BJ (cell line): ENCODE results near the gene MOB1A. TPM values are rescaled to one million over a fixed set of nuclear protein-coding genes. Genes with fewer than 3 reads are reported as not detected.

Experiments
- CTCF ChIA-PET: fragments of 350-600 bp; formaldehyde crosslinking; extraction: SDS; loops from one replicate; lab custom pipeline; 2021; ENCODE audit warnings: antibody characterized with exemption, inconsistent platforms; lab: Yijun Ruan, JAX
- POLR2A ChIA-PET: fragments of 300-600 bp; sonication (Branson Sonifier 250); formaldehyde crosslinking; extraction: SDS; loops from one replicate; lab custom pipeline; 2021; ENCODE audit warnings: antibody characterized with exemption; lab: Charles Lee
- DNase-seq: peaks from one replicate; pipeline ENCODE4 v3.0.0-alpha.2; 2011; ENCODE audit warnings: low read depth
- H3K27me3 ChIP-seq: 2 replicates; pipeline ENCODE4 v1.6.0; 2011; ENCODE audit warnings: low read length; ENCODE audit not compliant: control insufficient read depth, insufficient read depth
- H3K36me3 ChIP-seq: 2 replicates; pipeline ENCODE4 v1.5.1; 2011; ENCODE audit warnings: low read length; ENCODE audit not compliant: control insufficient read depth, insufficient read depth
- H3K4me3 ChIP-seq: 2 replicates; pipeline ENCODE4 v1.5.1; 2011; ENCODE audit warnings: low read depth, mild to moderate bottlenecking, control low read depth, low read length
- CTCF ChIP-seq: IDR thresholded peaks from 2 replicates; pipeline ENCODE4 v1.5.1; 2011; ENCODE audit warnings: low read depth, mild to moderate bottlenecking, control low read depth, inconsistent platforms, low read length, moderate library complexity; ENCODE audit not compliant: insufficient read depth
- polyA plus RNA-seq: library from polyadenylated mRNA; depleted of rRNA; stranded (reverse); fragments of >200 nt; gene quantifications from 2 replicates; pipeline ENCODE4 v1.2.3, GENCODE V29; 2011; rRNA removed

The MOB1A gene
- polyA plus RNA-seq, 1 experiment = 19.1 TPM

GRCh38 chr2:74107071-74107470 lies 71.6 kb downstream of the MOB1A start:
- Histone ChIP-seq H3K4me3 (no peak overlapping the region), H3K27me3 (no peaks in the 10 kb centered on the region), H3K36me3 (no peaks in the 10 kb centered on the region; the same call in none of the 2 replicates)
- ChIA-PET POLR2A (no interaction called here), CTCF (interaction anchor here (1.2 to 1.3 kb wide), 2 partner anchors 9 to 280 kb away, joined by 3 to 4 read pairs; no protein-coding TSS in a partner anchor)
- no peak for DNase-seq
- TF ChIP-seq CTCF = no peak

- Histone ChIP-seq H3K4me3 (no peak overlapping the region), H3K27me3 (no peaks in the 10 kb centered on the region), H3K36me3 (peaks cover 12% of the 10 kb centered on the region)
- no peak for TF ChIP-seq CTCF
- no peak for DNase-seq
- ChIA-PET CTCF (interaction anchor here (0.6 to 2.3 kb wide), 4 partner anchors 10 to 282 kb away, joined by 3 to 11 read pairs (median 4); no protein-coding TSS in a partner anchor), POLR2A (no interaction called here)
Measured at GRCh38 chr2:74105413-74105812, 73.3 kb downstream of the MOB1A start.

GRCh38 chr2:74104839-74105238 lies 73.8 kb downstream of the MOB1A start:
- no peak for DNase-seq
- no peaks in the 10 kb centered on the region for H3K27me3 ChIP-seq
- H3K36me3 ChIP-seq = peaks cover 17% of the 10 kb centered on the region
- CTCF ChIA-PET = interaction anchor here (0.6 to 2.3 kb wide), 5 partner anchors 10 to 416 kb away, joined by 3 to 11 read pairs (median 4); no protein-coding TSS in a partner anchor
- TF ChIP-seq CTCF = peak; percentile 24; the same call in 1 of the 2 replicates
- POLR2A ChIA-PET = no interaction called here
- no peak overlapping the region for H3K4me3 ChIP-seq

GRCh38 chr2:74103763-74104162 lies 74.9 kb downstream of the MOB1A start:
- POLR2A ChIA-PET = no interaction called here
- CTCF ChIA-PET = interaction anchor here (1.0 to 2.3 kb wide), 4 partner anchors 11 to 280 kb away, joined by 3 to 11 read pairs (median 4); no protein-coding TSS in a partner anchor

More at GRCh38 chr2:74103763-74104162, 74.9 kb downstream of the MOB1A start:
- H3K27me3 ChIP-seq = no peaks in the 10 kb centered on the region
- TF ChIP-seq CTCF = no peak
- peaks cover 25% of the 10 kb centered on the region for H3K36me3 ChIP-seq
- no peak for DNase-seq
- no peak overlapping the region for H3K4me3 ChIP-seq

Other genes starting within 250 kb of the MOB1A start
- gene TET3, start 194.0 kb downstream of the MOB1A start, polyA plus RNA-seq = 2.1 and 2.6 TPM in 2 replicates
- gene BOLA3, start 31.0 kb downstream of the MOB1A start, polyA plus RNA-seq = 11.4 and 35.9 TPM in 2 replicates
- gene MTHFD2, start 19.7 kb upstream of the MOB1A start, polyA plus RNA-seq = 282 and 380 TPM in 2 replicates
- gene SLC4A5, start 164.5 kb upstream of the MOB1A start, polyA plus RNA-seq = 0.07 and 0.16 TPM in 2 replicates
- gene DCTN1, start 201.4 kb upstream of the MOB1A start, polyA plus RNA-seq = 136 and 193 TPM in 2 replicates
- 0.18 and 0.67 TPM in 2 replicates for gene C2orf81, start 242.7 kb upstream of the MOB1A start, polyA plus RNA-seq
- gene WDR54, start 242.9 kb upstream of the MOB1A start, polyA plus RNA-seq = 26.0 and 42.9 TPM in 2 replicates